Measurements from ENCODE around the gene GADD45G.

Gene GADD45G

DNA sequence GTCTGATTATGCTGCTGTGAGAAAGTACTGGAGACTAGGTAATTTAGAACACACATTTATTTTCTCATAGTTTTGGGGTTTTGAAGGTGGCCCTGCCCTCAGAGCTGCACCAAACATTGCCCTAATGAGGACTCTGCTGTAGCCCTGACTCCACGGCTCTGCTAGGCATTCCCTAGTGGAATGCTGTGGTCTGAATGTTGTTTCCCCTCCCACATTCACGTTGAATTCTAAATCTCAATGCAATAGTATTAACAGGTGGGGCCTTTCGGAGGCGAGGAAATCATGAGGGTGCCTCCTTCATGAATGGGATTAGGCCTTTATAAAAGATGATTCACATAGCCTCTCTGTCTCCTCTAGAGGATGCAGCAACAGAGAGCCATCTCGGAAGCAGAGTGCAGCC is 25.7 kb downstream of the GADD45G start:
- DNase-seq (ENCODE audit: low spot score) = no peak

DNA sequence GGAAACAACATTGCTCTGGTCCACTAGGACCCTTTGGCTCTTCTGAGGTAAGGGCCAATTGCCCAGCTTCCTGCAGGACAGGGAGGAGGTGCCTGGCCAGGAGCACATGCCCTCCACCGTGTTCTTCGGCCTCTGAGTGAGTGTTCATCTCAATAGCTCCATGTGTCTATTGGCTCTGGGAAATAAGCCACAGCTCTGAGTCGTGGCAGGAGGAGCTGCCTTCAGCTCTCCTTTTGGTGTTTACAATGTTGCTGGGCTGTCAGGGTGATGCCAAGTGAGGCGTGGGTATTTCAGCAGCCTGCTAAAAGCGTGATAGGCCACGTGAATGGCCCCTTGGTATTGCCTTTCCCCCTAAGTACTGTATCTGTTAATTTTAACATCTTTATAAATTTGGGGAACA is 26.6 kb downstream of the GADD45G start:
- no peak for DNase-seq (ENCODE audit: low spot score)

DNA sequence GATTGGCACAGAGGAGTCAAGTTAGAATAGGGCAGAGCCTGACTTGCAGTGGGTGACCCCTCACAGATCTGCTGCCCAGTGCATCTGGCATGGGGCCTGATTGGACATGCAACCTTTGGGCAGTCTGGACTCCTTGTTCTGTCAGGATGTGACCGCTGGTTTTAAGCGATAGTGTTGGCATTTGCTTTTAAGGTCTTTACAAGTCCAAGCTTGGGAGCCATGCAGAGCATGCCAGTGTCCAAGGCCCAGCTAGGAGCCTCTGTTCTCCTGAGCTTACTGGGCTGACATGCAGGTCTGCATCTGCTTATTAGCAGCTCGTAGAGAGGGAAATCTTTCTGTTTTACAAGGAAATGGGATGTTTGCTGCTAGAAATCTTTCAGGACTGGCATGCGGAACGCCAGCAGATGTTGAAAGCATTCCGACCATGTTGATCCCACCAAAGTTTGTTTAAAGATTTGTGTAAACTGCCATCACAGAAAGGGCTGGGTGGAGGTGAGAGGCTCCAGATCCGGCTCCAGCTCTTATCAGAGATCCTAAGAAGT is 27.5 kb downstream of the GADD45G start:
- no peak for DNase-seq (ENCODE audit: low spot score)

DNA sequence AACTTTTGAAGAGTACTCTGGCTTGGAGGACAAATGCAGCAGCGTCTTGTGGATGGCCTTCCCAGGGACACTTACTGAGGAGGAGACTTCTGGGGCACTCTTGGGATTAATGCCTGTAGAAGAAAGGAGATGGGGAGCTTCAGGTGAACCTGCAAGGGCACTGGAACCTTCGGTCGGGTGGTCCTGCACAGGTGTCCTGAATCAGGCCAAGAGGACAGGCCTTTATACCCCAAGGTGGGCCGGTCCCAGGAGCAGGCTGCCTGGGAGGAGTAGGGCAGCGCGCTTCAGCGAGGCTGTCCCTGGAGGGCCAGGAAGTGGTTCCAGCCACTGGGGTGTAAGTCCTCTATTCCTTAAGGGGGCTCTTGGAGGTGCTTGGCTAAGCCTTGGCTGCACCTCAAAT is 27.9 kb downstream of the GADD45G start:
- DNase-seq (ENCODE audit: low spot score) = no peak

DNA sequence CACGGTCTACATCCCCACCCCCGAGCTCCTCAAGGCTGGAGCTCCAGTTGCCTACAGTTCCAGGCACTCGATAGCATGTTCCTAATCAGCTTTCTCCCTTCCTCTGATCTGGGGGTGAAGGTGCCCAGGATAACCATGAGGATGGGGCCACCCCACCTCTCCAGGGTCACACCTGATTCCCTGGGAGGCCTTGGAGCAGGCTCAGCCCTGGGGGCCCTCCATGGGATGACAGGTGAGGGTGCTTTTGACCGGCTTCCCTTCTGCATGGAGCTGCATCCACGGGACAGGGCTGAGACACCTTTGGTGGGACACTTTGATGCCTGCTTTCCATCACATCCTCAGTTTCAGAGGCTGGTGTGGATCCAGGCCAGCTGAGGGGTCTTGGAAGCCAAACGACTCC is 28.6 kb downstream of the GADD45G start:
- DNase-seq (ENCODE audit: low spot score) = no peak

DNA sequence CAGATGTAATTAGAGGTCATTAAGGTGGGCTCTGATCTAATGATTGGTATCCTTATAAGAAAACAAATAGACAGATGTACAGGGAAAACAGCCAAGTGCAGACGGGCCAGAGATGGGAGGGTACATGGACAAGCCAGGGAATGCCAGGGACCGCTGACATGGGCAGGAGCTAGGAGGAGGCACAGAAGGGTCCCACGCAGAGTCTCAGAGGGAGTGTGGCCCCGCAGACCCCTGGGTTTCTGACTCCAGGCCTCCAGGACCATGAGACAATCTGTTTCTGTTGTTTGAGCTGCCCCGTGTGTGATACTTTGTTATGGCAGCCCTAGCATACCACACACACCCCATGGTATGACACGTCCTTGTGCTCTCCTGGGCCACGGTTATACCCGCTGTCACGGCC is 29.1 kb downstream of the GADD45G start:
- no peak for DNase-seq (ENCODE audit: low spot score)

DNA sequence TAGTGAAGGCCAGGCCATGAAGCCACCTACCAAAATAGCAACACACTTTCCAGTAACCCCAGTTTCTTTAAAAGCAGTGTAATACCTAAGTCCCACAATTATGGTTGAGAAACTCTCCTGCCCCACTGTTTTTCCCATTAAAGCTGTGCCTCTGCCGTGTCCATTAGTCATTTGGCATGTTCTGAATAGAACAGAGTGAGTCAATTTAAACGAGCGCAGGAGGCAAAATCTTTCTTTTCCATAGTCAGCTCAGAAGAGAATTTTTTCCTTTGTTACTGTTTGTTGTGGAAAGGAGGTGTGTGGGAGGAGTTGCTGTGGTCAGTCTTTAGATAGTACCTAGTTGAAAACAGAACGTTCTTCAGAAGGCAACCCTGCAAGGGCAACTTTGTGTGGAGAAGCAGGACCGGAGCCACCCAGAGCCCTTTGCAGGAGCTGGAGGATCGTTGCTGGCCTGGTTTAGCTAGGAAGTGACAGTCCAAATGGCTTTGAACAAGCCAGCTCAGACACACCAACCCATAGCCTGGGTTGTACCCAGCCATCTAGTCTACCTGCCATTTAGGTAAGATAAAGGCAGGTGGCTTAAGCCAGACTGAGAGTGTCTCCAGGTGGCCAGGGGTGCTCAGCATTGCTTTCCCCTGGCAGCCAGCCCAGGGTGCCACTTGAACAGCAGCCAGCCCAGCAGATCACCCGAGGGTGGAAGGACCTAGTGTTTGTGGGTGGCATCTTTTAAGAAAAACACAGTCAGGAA is 30.4 kb downstream of the GADD45G start:
- peak; percentile 4 for DNase-seq (ENCODE audit: low spot score)

DNA sequence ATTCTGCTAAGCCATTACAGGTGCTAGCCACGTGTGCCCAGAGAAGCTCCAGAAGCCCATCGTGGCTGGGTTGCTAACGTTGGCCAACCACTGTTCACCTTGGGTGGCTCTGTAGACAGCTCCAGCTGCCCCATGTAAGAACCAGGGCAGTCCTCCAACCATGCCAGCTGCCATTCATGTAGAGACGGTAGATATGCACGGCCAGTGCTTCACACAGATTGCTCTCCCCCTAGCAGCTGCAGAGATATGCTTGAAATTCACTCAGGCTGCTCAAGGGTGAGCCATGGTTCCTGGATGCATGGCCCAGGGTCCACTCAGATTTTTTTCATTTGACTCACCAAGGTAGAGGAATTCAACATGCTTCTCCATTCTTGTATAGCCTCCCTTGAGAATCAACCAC is 31.0 kb downstream of the GADD45G start:
- DNase-seq (ENCODE audit: low spot score) = no peak

DNA sequence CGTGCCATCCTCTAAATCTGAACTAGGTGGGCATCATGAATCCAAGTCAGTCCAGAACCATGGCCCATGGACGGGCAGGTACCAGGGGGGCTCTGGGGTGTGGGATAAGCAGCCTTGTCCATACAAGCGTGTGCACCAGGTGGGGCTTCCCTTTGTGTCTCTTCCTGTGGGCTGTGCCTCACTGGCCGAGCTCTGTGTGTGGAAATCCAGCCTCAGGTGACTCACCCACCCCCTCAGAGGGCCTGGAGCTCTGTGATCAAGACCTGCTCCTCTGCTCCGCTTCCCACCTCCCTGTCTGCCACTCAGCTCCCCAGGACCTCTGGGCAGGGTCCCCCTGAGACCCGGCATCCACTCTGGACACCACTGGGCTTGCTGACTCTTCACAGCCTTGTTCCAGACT is 33.0 kb downstream of the GADD45G start:
- no peak for DNase-seq (ENCODE audit: low spot score)

DNA sequence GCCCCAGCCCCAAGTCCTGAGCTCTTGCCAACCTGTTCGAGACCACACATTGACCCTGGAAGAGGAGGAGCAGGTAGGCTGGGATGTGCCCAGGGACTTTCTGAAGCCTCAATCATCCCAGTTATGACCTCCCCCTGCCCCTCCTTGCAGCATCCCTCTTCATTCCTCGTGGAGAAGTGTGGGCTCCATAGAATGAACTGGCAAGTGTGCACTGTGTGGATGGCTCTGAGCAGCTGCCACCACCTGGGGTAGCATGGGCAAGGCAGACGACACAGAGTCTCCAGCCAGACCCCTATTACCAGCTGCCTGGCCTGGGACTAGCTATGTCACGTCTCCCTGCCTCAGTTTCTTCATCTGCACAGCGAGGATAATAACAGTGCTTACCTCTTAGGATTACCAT is 33.5 kb downstream of the GADD45G start:
- DNase-seq (ENCODE audit: low spot score) = no peak

DNA sequence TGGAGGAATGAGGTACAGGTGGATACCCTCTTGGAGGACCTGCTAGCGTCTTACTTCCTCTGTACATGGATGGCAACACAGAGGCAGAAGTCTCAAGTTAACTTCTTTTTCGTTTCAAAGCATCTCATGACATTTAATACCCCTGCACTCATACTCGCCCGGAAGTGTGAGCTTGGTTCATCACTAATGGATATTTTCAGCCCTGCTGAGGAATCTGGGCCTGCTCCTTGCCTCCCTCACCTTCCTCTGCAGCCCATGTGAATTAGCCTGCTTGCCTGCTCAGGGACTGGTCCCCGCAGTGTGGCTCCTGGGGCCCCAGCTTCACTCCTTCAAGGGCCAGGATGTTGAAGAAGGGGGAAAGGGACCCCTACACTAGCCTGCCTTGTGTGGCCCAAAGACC is 34.1 kb downstream of the GADD45G start:
- no peak for DNase-seq (ENCODE audit: low spot score)

DNA sequence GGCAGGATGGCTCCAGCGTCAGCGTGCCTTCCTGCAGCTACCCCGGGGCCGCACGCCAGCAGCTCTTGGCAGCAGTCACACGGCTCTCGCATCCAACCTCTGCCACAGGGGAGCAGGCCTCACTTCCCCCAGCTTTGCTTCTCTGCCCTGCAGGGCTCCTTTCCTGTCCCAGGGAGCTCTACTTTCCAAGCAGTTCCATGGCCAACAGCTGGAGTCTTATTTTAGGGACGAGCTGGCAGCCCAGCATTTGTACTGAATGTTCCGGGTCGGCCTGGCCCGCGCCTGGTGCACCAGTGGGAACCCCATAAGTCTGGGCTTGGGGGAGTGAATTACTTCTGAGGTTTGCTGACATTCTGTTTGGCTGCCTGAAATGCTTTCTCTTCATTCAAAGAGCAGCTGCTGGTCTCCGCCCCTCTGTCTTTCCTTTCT is 34.6 kb downstream of the GADD45G start:
- DNase-seq (ENCODE audit: low spot score) = no peak

DNA sequence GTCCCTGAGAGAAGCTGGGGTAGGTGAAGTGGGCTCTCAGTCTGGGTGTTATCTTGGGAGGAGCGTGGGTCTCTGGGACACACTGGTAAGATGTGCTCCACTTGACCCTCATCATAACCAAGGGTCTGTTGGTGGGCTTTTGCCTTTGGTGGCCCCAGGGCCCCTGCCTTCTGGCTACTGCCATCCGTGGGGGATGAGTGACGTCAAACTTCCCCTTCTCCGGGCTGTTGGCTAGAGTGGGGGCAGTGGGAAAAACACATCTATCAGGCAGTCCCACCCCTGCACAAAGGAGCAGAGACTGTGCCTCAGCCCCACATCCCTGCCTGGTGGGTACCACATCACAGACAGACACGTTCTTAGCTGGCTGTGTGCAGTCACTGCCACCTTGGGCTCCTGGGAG is 35.1 kb downstream of the GADD45G start:
- no peak for DNase-seq (ENCODE audit: low spot score)

DNA sequence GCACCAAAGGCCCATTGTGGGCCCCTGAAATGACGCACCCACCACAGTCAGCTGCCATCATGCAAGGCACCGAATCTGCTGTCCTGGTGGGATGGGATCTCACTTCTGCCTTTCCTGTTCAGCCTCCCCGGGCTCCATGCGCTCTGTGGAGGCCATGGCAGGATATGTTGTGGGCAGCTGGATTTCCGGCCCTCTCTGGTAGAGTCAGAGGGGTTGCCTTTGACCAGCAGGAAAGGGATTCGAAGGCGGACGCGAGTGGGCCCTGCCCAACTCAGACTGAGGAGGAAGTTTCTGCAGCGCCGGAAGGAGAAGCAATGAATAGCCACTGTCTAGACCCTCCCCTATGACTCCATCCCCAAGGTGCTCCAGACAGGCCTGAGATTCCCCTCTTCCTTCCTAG is 35.5 kb downstream of the GADD45G start:
- no peak for DNase-seq (ENCODE audit: low spot score)

DNA sequence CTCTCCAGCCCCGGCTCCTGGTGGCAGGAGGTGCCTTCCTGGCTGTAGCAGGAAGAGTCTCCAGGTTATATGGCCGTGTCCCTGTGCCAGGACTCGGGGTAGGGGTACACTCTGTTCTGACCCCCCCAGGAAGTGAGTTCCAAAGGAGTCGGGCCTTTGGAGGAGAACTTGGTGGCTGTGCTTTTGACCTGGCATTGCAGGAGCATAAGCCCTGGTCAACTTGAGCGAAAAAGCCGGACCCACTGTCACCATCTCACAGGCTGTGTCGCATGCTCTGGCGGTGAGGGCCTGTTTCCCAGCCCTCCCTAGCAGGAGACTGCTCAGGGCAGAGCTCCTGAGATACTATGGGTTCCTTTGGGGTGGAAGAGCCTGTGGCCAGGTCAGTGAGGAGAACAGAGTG is 36.0 kb downstream of the GADD45G start:
- no peak for DNase-seq (ENCODE audit: low spot score)

DNA sequence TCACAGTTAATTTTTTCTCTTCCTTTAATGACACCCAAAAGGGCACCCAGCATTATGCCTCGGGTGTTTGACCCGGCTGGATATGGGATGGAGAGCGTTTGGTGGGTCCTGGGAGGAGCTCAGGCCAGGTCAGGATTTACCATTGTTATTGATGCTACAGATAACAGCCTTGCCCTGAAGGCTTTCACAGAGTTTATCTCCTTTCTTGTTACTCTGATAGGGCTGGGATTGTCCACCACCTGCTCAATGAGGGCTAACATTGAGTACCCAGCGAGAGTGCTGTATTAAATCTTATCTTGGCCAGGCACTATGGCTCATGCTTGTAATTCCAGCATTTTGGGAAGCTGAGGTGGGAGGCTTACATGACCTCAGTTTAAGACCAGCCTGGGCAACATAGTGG is 37.2 kb downstream of the GADD45G start:
- no peak for DNase-seq (ENCODE audit: low spot score)

DNA sequence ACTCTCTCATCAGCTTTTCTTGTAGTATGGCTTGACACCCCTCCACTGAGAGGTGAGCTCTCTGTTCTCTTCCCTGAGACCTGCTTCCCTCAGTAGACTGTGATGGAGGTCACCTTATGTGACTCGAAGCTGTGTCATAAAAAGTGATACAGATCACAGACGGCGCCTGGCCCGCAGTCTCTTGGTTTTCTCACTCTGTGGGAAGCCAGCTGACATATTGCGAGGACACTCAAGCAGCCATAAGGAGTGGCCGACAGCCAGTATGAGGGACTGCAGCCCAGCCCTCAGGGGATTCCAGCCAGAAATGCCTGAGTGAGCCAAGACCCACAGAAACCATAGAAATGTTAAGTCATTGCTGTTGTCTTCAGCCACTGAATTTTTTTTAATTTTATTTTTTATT is 38.0 kb downstream of the GADD45G start:
- DNase-seq (ENCODE audit: low spot score) = no peak

DNA sequence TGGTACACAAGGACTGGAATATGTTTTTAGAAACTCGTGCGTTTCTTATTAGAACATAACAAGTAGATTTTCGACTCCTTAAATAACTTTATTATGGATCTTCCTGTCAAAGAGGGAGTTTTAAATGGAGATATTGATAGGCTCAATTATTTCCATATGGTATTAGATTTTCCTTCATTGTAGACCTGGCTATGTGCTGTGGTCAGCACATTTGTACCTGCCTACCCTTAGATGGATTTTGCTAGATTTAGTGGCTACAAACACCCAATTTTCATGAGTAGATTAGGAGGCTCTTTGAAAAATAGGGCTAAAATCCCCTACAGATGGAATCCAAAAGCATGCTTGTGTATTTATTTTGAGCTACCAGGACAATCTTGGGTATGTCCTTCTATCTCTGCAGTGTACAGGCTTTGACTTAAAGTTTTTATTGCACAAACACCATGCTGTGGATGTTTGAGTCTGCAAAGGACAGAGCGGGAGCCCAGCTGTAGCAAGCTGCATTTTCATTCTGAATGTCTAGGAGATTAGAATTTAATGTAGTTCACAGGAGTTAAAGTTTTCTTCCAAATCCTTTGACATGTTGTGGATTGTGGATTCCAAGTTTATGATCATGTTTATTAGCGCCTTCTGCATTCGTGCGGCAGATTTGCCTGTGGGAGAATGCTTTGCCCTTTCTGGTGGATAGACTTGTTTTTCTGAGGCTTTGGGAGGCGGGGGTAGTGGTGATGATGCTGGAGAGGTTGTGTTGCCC is 41.6 kb downstream of the GADD45G start:
- DNase-seq (ENCODE audit: low spot score) = no peak

DNA sequence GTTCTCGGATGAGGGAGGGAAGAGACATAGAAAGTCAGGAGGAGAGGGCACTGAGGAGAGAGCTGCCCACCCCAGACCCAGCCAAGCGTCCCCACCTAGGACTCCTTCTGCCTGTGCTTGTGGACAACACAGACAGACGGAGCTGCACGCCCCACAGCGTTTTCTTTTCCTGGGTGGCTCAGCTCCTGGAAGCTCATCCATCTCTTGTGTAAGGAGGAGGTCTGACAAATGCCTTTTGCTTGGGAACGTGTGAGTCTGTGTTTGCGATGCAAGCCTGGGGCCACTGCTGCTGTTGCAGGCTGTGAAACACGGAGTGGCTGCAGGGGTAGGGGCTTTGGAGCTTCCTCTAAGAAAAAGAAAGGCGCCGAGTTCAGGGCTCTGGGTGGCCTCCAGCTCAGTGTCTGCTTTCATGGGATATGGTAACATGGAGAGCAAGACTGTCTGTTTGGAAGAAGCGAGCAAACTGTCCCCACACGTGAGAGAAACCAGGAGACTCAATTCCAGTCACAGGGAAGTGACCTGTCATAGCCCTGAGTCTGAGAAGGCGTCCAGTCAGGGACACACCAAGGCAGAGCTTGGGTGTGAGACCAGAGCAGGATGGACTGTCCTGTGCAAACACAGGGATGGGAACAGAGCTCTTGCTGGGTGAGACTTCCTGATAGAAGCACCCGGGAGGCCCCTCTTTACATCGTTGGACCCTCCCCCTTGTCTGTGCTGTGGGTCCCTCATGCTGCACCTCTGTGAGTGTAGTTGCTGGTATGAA is 42.7 kb downstream of the GADD45G start:
- DNase-seq (ENCODE audit: low spot score) = no peak

DNA sequence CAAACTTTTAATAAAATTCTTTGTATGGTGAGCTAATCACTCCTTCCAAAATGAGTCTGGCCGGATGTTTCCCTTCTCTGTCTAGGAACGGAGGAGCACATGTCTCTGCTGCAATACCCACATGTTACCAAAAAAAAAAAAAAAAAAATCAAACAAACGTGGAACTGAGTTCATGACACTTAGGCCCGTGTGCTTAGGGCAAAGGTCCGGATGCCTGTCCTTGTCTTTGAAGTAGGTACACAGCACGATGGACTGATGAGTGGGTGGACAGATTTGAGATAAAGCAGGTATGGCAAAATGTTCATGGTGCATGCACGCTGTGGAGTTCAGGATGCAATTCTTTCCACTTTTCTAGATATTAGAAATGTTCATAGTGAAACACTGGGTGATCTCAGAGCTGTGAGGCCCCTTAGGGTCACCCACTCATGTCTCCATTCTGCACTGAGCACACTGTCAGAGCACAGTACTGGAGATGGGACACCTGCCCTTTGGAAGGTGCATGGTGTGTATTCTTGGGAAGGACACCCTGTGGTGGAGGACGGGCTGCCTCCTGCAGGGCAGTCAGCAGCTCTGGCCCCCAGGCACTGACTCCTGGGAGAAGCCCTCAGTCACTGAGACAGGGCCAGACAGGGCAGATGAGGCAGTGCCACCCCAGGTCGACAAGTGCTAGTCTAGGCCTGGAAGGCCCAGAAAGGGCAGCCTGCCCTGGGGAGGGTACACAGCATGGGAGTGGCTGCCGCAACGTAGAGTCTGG is 43.6 kb downstream of the GADD45G start:
- no peak for DNase-seq (ENCODE audit: low spot score)

DNA sequence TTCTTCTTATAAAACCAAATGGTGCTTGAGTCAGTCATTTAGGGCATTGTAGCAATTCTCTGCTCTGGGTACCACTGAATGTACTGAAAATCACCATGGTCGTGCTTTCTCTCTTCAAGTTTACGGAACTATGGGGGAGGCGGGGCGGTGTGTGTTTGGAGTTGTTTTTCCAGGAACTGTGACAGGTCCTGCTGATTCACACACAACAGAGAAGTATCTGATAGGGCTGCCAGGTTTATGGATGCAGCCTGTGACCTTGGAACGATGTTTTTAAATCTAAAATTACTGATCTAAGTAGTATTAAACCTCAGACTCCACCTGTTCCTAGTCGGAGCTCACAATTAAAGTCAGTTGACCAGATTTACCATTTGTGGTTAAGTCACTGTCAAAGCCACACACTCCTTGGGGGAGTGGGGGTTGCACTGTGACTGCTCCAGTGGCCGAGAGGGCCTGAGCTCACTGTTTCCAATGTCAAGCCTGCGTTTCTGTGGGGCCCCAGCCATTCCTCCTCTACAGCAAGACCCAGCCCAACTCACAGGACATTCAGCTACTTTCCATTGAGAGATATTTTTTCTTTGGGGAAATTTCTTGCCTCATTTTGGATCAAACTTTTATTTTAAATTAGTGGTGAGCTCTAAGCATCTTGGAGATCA is 44.4 kb downstream of the GADD45G start:
- DNase-seq (ENCODE audit: low spot score) = no peak
